ENCODE measurements around the gene THBD.

- TF ChIP-seq CTCF (conservative IDR thresholded peaks at IDR 0.05 in 1 of 2, IDR thresholded peaks at IDR 0.05 in 1 of 2; ENCODE audit: low read depth in 1 of 2, low read length in 2 of 2) (no peak), EZH2 (IDR thresholded peaks at IDR 0.05; ENCODE audit: low read length, missing control alignments) (no peak)
These were observed 36.6 kb upstream of the THBD start, which contains the start of gene CD93 for GRCh38 chr20:23086056-23086566.
